Measurements from ENCODE around the gene UIMC1.

Gene UIMC1

GRCh38 chr5:176870110-176870591, 136.4 kb downstream of the UIMC1 start:
- peak; percentile 18 for DNase-seq (ENCODE audit: low spot score)

- no peak for DNase-seq (ENCODE audit: low spot score)
These were observed 137.0 kb downstream of the UIMC1 start for GRCh38 chr5:176869501-176870109.

GRCh38 chr5:176868731-176869130, 137.8 kb downstream of the UIMC1 start:
- DNase-seq (ENCODE audit: low spot score), result no peak

- DNase-seq (ENCODE audit: low spot score), result no peak
These were observed 138.5 kb downstream of the UIMC1 start for GRCh38 chr5:176868126-176868525.

- no peak for DNase-seq (ENCODE audit: low spot score)
These were observed 139.8 kb downstream of the UIMC1 start for GRCh38 chr5:176866707-176867310.

GRCh38 chr5:176865964-176866363, 140.6 kb downstream of the UIMC1 start:
- DNase-seq (ENCODE audit: low spot score), result no peak

- DNase-seq (ENCODE audit: low spot score), result no peak
These were observed 141.8 kb downstream of the UIMC1 start for GRCh38 chr5:176864755-176865154.

- DNase-seq (ENCODE audit: low spot score), result no peak
These were observed 142.8 kb downstream of the UIMC1 start for GRCh38 chr5:176863765-176864098.

- DNase-seq (ENCODE audit: low spot score), result no peak
These were observed 143.4 kb downstream of the UIMC1 start for GRCh38 chr5:176863041-176863764.

- DNase-seq (ENCODE audit: low spot score), result no peak
These were observed 144.1 kb downstream of the UIMC1 start for GRCh38 chr5:176862330-176862995.

- DNase-seq (ENCODE audit: low spot score), result no peak
These were observed 145.3 kb downstream of the UIMC1 start for GRCh38 chr5:176861276-176861675.

GRCh38 chr5:176860381-176860780, 146.2 kb downstream of the UIMC1 start:
- DNase-seq (ENCODE audit: low spot score), result no peak

GRCh38 chr5:176859916-176860315, 146.7 kb downstream of the UIMC1 start:
- no peak for DNase-seq (ENCODE audit: low spot score)

GRCh38 chr5:176857894-176858273, 148.7 kb downstream of the UIMC1 start:
- DNase-seq (ENCODE audit: low spot score), result no peak

- DNase-seq (ENCODE audit: low spot score), result no peak
These were observed 149.2 kb downstream of the UIMC1 start for GRCh38 chr5:176857216-176857893.

- DNase-seq (ENCODE audit: low spot score), result no peak
These were observed 149.8 kb downstream of the UIMC1 start for GRCh38 chr5:176856746-176857145.

GRCh38 chr5:176855598-176855997, 151.0 kb downstream of the UIMC1 start:
- DNase-seq (ENCODE audit: low spot score), result no peak
